NCI-H1436 (cell line): Measurements from ENCODE around the gene RSF1.
"Not testable (repeated sequence)": the region's sequence is repeated elsewhere in the genome, so short reads cannot be mapped to it uniquely, and the experiment has no call there.

Experiments used
- DNase-seq: peaks from one replicate; lab custom pipeline; 2025; lab: John Stamatoyannopoulos, UW

Gene RSF1

DNA sequence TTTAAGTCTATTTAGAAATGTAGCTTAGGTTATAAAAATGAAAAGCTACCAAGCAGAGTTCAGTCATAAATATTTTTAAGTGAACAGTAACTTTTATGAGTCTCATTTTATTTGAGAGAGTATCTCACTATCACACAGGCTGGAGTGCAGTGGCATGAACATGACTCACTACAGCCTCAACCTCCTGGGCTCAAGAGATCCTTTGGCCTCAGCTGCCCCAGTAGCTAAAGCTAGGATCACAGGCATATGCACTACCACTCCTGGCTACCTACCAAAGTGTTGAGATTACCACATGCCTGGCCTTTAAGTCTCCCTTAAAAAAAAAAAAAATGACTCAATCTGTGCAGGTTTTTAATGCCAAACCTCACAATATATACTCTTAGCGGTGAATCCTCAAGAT, 148.3 kb downstream of the RSF1 start:
- DNase-seq = no peak

- no peak for DNase-seq
Observed at GRCh38 chr11:77669848-77670511, 150.5 kb downstream of the RSF1 start.

DNA sequence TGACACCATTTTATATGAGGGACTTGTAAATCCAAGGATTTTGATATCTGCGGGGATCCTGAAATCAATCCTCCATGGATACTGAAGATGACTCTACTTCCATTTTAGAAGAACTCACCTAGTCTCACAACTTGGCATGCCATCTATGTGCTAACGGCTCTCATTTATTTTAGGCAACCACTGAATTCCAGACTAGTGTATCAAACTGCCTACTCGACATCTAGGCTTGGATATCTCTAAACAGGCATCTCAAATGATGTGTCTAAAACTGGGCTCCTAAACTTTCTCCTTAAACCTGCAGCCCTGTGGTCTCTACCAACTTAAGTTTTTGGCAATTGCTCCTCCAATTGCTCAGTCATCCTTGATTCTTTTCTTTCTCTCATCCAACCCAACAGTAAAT, 151.8 kb downstream of the RSF1 start:
- DNase-seq = no peak

GRCh38 chr11:77665240-77665965, 155.1 kb downstream of the RSF1 start:
- no peak for DNase-seq

DNA sequence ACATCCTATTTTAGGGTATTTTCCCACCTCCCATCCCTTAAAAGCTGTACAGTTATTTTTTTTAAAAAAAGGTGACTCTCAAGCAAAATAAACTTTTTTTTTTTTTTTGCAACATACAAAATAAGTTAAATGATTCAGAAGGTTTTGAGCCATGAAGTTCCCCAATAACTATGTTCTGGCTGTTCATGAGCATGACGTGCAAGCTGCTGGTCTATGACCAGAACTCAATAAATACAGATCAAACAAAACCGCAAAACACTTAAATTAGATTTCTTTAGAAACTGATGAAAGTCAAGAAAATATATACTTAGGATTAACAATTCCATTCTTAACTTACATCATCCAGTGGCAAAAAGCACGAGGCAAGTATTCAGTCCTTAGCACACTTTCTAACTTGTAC, 158.9 kb downstream of the RSF1 start:
- DNase-seq = no peak

DNA sequence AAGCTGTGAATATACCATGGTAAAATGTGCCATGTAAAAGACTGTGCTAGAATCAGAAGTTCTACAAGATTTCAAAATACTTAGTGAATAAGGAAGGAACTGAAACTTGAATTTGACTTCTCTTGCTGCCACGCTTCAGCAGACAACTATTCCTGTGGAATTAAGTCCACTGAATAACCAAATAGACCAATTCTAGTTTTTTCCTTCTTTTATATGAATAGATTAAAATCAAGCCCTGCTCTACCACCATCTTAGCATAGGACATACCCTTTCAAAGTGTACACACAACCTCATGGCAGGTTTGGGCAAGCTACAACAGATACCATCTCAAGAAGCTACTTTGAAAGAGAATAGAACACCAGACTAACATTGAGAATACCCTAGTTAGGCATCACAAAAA, 159.6 kb downstream of the RSF1 start:
- no peak for DNase-seq

- DNase-seq = no peak
Observed at GRCh38 chr11:77658213-77659013, 162.1 kb downstream of the RSF1 start.

DNA sequence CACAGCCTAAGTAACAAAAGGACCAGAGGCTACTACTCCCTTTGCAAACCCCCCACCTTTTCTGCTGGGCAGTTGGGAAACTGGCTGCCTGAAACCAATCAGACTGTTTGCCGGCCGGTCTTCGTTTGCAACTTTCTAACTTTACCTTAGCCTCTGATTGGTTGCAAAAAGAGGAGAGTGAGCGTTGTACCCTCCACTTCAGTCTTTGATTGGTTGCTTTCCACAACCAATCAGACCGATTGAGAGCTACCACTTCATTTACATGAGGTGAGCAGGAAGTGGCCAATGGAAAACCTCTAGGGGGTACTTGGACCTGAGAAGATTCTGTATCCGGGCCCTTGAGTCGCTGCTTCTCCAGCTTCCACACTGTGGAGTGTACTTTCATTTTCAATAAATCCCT, 164.2 kb downstream of the RSF1 start:
- DNase-seq = no peak

DNA sequence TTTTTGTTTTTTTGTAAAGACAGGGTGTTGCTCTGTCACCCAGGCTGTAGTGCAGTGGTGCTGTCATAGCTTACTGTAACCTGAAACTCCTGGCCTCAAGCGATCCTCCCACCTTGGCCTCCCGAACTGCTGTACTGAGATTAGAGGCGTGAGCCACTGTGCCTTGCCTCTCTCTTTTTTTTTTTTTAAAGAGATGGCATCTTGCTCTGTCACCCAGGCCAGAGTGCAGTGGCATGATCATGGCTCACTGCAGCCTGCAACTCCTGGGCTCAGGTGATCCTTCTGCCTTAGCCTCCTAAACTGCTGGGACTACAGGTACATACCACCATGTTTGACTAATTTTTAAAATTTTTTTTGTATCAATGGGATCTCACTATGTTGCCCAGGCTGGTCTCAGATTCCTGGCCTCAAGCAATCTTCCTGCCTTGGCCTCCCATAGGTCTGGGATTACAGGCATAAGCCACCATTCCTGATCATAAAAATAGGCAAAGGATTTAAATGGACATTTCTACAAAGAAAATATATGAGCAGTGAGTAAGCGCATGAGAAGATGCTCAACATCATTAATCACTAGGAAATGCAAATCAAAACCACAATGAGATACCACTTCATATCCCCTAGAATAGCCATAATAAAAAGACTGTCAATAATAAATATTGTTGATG, 165.6 kb downstream of the RSF1 start:
- DNase-seq = no peak

GRCh38 chr11:77650123-77650522, 170.4 kb downstream of the RSF1 start:
- DNase-seq = no peak

DNA sequence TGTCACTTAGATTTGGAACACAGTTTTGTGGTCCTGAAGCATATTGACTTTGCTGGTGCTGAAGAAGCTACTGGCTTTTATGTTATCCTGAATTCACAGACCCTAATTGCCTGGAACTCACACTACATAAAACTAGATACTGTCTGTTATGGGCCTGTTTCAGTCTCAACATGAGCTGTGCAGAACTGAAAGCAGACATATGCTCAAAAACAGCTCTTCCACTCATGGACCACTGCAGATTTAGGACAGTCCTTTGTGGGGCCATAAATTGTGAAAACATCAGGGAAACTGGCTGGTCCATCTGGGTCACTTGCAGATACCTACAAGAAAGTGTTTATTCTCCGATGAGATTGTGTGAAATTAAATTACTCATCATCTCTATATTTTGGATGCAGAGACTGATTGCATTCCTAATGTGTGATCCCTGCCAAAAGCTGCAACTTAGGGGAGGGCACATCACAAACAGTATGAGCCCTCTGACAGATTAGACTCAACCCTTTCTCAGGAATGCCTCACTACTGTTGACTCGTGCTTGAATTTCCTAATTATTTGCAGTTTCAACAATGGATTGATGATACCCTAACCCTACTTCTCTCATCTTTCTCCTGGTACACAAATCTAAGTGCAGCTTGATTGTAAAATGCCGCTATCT, 172.7 kb downstream of the RSF1 start:
- DNase-seq = no peak

DNA sequence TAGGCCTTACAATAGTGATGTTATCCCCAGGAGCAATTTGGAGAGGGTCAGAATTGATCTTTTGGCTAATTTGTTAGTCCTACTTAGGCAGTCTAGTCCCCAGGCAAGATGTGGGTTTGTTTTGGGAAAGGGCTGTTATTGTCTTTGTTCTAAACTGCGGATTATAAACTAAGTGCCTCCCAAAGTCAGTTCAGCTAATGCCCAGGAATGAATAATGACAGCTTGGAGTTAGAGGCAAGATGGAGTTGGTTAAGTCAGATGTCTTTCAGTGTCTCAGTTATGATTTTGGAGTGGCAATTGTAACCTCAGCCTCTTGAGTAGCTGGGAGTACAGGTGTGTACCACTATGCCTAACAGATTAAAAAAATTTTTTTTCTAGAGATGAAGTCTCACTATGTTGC, 175.6 kb downstream of the RSF1 start:
- no peak for DNase-seq

DNA sequence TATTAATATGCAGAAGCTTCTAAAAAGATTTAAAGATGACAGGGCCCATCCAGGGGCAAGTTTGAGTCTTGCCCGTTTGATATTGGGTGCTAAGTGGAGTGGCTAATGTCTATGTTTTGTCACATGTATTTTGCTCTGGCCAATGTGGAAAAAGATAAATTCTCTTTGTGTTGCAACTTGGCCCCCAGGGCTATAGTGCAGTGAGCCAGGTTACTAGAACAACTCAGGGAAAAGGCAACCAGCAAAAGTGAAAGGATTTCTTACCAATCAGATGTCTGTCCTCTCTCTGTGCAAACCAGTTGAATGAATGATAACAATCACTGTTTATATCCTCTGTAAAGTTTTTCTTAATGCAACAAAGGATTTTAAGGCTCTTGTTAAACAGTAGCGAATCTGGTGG, 178.3 kb downstream of the RSF1 start:
- DNase-seq = no peak

- DNase-seq = peak; percentile 83
Observed at GRCh38 chr11:77637345-77638165, 183.0 kb downstream of the RSF1 start, which contains the start of gene CLNS1A. TSS of gene CLNS1A (minus strand) at chr11:77637794. CDS start at chr11:77637714, 80 bp downstream.

DNA sequence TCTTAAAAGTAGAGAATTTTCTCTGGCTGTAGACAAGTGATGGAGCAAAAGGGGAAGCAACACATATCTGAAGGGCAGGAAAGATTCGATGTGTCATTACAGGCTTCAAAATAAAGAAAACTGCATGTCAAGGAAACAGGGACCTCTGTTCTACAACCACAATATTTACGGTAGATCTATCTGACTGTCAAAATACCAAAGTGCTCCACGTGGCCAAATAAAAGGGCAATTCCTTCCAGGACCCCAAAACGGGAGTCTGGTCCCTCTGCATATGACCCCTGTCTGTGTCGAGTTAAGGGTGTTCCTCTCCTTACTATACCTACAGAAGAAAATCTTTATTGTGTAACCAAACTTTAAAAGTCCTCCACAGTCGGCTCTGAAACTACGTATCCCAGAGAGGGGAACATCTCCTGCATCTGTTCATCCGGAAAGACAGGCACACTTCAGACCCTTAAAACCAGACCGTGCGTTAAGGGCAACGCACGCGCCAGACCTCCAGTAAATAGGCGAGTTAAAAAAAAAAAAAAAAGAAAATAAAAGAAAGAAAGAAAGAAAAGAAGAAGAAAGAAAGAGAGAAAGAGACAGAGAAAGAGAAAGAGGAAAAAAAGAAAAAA, 183.7 kb downstream of the RSF1 start:
- no peak for DNase-seq

GRCh38 chr11:77633926-77634325, 186.6 kb downstream of the RSF1 start:
- DNase-seq = not testable (repeated sequence)

- DNase-seq = no peak
Observed at GRCh38 chr11:77630157-77630710, 190.3 kb downstream of the RSF1 start.

DNA sequence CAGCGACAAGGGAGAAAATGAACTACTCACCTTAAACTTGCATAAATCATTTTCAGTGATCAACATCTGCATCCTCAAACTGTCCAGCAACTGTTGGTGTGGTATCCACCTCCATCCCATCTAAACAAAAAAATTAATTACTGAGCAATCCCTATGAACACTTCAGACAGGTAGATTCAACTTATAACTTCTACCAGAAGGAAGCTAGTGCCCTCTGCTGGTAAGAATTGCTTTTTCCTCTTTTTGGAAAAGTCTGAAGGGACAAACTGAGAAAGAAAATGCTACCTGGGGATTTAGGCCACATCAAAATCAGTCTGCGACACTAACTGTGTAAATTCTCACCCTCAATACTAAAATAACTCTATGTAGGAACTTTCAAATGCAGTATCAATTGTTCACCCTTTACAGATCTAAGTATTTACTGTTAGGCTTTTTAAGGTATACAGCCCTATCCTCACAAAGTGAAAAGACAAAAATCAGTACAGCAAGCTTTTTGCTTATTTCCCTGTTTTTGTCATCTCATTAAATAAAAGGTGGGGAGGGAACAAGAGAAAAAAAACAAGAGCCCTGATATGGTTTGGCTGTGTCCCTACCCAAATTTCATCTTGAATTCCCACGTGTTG, 200.8 kb downstream of the RSF1 start:
- DNase-seq = peak; percentile 53

DNA sequence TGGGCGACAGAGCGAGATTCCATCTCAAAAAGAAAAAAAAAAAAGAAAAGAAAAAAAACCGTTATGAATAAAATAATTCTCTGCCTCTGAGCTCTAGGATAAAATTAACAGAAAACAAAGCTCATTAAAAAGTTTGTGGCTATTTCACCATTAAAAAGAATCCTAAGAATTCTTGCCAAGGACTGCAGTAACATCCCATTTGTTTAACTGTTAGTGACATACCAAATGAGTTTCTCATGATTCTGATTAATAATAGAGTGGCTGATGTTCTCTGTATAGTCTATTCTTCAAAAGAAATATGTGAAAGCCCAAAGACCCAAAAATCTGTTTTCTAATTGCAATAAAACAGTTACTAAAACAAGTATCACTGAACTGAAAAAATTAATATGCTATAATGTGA, 202.6 kb downstream of the RSF1 start:
- no peak for DNase-seq

GRCh38 chr11:77611921-77612320, 208.6 kb downstream of the RSF1 start:
- no peak for DNase-seq
